GM19023 (cell line): ENCODE measurements around the gene ABI1.

ENCODE experiments used
- ATAC-seq: cut with Tn5 transposase; IDR thresholded peaks from one replicate; pipeline ENCODE4 v1.9.1; 2021; ENCODE audit warnings: mild to moderate bottlenecking, moderate library complexity; ENCODE audit not compliant: unreplicated experiment

Gene ABI1

GRCh38 chr10:26776258-26776657, 84.5 kb downstream of the ABI1 start:
- no peak for ATAC-seq

- ATAC-seq, result no peak
Observed at GRCh38 chr10:26773633-26774032, 87.1 kb downstream of the ABI1 start.

DNA sequence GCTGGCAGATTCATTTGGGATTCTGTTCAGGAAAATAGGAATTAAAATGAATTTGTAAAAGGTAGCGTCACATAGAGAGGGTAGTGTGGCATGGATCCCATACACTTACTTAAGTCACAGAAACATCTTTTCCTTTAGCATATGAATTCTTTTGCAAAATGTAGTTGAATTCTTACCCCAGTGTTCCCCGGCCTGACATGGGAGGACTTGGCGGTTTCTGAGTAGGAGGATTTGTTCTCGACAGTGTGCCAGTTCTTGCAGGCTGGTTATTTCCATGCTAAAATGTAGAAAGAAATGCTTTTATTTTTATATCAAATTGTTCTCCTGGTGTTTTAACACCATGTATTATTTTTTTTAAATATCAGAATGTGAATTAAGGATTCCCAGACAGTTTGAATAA, 90.7 kb downstream of the ABI1 start:
- no peak for ATAC-seq

GRCh38 chr10:26765549-26765948, 95.2 kb downstream of the ABI1 start:
- ATAC-seq, result no peak

DNA sequence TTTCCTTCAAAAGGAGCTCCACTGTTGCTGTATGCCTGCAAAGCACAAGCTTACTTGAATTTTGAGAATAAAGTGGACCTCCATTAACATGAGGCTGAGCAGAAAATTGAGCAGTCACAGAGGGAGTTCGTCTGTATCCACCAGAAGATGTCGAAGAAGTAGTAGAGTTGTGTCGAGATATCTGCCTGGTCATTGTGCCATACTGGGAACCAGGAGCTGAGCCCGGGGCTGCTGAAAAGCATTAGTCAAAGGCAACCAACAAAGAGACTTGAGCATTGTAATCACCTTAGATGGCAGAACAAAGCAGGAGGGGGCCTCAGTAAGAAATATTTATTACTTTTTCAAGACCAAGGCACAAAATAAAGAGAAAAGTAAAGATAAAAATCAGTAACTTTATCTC, 101.8 kb downstream of the ABI1 start:
- ATAC-seq, result no peak

GRCh38 chr10:26755443-26755903, 105.3 kb downstream of the ABI1 start:
- peak; percentile 93 for ATAC-seq

GRCh38 chr10:26746061-26746460, 114.7 kb downstream of the ABI1 start:
- ATAC-seq, result no peak

DNA sequence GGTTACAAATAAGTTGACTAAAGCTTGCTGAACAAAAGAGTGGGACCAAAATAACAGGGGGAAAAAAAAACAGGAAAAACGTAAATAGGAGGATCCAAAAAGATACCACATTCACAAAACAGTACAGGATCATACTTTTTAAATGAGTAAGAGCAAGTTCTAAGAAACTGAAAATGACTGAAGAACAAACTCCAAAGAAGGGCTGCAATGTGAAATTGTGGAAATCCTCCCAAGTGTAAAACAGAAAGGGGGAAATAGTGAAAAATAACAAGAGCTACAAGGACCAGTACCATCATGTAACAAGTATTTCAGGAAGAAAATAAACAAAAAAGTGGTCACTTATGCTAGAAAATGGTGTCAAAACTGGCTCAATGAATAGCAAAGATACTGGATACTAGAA, 116.9 kb downstream of the ABI1 start:
- ATAC-seq, result no peak

DNA sequence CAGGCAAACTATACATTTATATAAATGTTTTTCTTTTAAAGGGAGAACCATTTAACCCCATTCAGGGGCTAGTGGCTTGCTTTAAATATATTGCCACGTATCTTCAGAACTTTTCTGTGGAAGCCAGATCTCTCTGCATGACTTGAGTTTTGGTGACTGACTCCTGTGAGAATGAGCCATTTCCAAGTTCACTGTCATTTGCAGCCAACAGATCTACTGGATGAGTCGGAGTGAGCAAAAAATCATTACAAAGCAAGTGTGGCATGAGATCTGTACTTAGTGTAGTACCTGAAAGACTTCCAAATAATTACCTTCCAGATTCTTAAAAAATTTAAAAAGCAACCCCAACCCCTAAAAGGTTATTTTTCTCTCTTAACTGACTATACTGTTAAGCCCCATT, 117.7 kb downstream of the ABI1 start:
- no peak for ATAC-seq

- ATAC-seq, result no peak
Observed at GRCh38 chr10:26741368-26741767, 119.4 kb downstream of the ABI1 start.

GRCh38 chr10:26739071-26739631, 121.6 kb downstream of the ABI1 start:
- no peak for ATAC-seq

GRCh38 chr10:26738301-26738911, 122.4 kb downstream of the ABI1 start:
- ATAC-seq, result no peak

- peak; percentile 77 for ATAC-seq
Observed at GRCh38 chr10:26737730-26738129, 123.0 kb downstream of the ABI1 start.

- ATAC-seq, result no peak
Observed at GRCh38 chr10:26735435-26735834, 125.3 kb downstream of the ABI1 start.

GRCh38 chr10:26733750-26734568, 126.8 kb downstream of the ABI1 start:
- no peak for ATAC-seq

DNA sequence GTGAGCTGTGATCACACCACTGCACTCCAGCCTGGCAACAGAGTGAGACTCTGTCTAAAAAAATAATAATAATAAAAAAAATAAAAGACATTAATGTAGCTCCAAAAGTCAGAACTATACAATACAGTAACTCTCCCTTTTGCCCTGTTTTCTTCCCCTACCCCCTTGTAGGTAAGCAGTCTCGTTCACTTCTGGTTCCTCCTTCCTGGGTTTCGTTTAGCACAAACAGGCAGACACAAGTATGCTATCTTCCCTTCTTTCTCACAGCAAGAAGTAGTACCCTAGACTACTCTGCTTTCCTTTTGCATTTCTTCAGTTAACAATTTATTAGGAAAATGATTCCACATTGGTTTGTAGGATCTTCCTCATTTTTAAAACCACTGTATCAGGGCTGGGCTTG, 130.2 kb downstream of the ABI1 start:
- ATAC-seq, result no peak

DNA sequence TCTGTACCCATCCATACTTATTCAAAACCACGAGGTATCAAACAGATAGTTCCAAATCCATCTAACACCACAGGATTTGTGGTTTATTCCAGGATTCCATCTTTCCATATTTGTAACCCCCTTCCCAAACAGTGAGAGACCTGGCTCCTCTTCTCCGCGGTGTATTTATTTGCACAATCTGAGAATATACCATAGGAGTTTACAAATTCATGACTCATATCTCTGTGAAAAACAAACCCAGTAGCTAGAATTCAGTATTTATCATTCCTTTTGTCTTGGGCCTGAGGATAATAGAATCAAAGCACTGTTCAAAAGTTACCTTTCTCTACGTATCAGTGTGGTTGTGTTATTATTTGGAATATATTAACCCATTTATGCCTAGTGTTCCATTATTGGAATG, 131.4 kb downstream of the ABI1 start:
- ATAC-seq, result no peak

GRCh38 chr10:26728957-26729356, 131.8 kb downstream of the ABI1 start:
- no peak for ATAC-seq

DNA sequence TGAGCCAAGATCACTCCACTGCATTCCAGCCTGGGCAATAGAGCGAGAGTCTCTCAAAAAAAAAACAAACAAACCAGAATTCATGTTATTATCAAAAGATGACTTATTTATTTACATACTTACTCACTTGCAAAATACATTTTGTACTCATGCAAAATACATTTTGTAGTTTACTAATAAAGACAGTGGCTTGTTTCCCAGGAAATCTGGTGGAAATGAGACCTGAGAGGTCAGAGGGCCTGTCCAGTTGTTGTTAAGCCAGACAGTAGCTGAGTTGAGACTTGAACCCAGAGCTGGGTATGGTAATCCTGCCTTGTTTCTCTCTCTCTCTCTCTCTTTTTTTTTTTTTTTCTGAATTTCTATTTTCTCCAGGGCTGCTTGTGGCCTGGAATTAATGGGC, 133.8 kb downstream of the ABI1 start:
- no peak for ATAC-seq

DNA sequence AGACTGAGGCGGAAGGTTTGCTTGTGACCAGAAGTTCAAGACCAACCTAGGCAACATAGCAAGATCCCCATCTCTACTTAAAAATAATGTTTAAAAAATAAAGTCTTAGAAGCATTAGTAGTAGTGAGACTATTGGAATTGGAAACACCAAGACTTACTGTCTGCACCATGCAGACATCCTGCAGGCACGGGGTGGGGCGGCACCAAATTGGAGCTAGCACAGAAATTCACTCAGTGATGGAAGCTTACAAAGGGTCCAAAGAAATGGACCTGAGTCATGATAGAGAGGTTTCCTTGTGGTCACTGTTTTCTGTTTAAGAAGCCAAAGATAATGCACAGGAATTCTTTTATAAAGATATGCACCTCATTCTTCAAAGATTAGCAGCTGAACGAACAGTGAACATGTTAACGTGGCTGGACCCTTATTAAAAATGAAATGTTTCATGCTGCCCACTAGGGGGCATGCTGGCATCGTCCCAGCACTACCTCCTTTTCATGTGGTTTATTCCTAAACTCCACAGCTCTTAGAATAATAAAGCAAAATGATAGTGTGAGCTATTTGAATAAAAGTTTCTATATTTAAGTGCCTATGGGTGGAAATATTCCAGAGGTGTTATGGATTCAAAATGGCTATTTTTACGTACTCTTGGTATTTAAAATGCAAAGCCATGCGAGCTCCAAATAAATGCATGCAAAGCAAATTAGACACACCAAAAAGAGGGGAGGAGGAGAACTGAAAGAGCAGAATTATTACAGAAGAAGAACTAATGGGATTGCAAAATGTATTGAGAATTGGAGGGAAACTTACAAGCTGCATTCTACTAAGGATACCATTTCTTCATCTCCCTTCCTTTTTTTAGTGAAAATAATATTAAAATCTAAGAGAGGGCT, 134.7 kb downstream of the ABI1 start:
- ATAC-seq, result peak; percentile 47

DNA sequence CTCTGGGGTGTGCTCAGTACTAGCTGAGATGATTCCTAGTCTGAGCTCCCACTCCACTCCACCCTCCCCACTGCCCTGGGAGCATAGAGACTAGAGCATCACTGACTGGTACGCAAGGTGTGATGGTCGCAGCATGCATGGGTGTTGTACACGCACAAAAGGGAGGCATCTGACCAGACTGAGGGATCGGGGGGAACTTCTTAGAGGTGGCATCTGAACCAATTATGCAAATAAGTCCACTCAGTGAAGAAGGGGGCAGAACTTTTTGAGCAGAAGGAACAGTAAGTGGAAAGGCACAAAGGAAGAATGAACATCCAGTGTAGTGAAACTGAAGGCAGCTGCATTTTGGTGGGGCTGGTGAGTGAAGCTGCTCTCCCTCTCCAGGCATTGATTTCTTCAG, 137.7 kb downstream of the ABI1 start:
- no peak for ATAC-seq
